PC-3 (cell line): ENCODE results near the gene SETD1A. TPM values are rescaled to one million over a fixed set of nuclear protein-coding genes. Genes with fewer than 3 reads are reported as not detected.

Experiments
- ATAC-seq: fragments of 200-7000 bp; cut with Tn5 transposase; 2 replicates; pipeline ENCODE4 v1.9.1; 2020; ENCODE audit warnings: mild to moderate bottlenecking, moderate library complexity
- BruUV-seq: library from RNA; stranded (reverse); fragments of 400-500 nt; replicated peaks from 2 replicates; lab custom pipeline; 2021; lab: Mats Ljungman, UMichigan
- CTCF ChIA-PET: fragments of 300-600 bp; sonication (Branson Sonifier 250); formaldehyde crosslinking; loops from one replicate; lab custom pipeline; 2022; ENCODE audit warnings: antibody characterized with exemption; lab: Charles Lee
- POLR2A ChIA-PET: fragments of 300-600 bp; sonication (Branson Sonifier 250); formaldehyde crosslinking; loops from one replicate; lab custom pipeline; 2022; ENCODE audit warnings: antibody characterized with exemption; ENCODE audit not compliant: unreplicated experiment; lab: Charles Lee
- DNase-seq: peaks from one replicate; pipeline ENCODE4 v3.0.0-alpha.2; 2015
- H2AFZ ChIP-seq: fragments of 300-600 bp; sonication (generic); 2 replicates; pipeline ENCODE4 v1.6.0; 2016; ENCODE audit warnings: antibody characterized with exemption, low read length
- H3F3A ChIP-seq: fragments of 300-600 bp; sonication (generic); one replicate; pipeline ENCODE4 v1.6.0; 2017; ENCODE audit warnings: antibody characterized with exemption, low read length, control low read depth, mild to moderate bottlenecking; ENCODE audit not compliant: unreplicated experiment
- H3K27ac ChIP-seq: fragments of 300-600 bp; sonication (generic); 2 replicates; pipeline ENCODE4 v1.5.1; 2016; ENCODE audit warnings: mild to moderate bottlenecking, low read length
- H3K27me3 ChIP-seq: fragments of 300-600 bp; sonication (generic); 2 replicates; pipeline ENCODE4 v1.6.1; 2016; ENCODE audit warnings: low read length, mixed read lengths
- H3K36me3 ChIP-seq: fragments of 300-600 bp; sonication (generic); 2 replicates; pipeline ENCODE4 v1.6.1; 2016; ENCODE audit warnings: low read depth, mixed run types, low read length, mixed read lengths
- H3K4me1 ChIP-seq: fragments of 300-600 bp; sonication (generic); 2 replicates; pipeline ENCODE4 v1.5.1; 2016; ENCODE audit warnings: low read length; ENCODE audit not compliant: insufficient read depth
- H3K4me2 ChIP-seq: fragments of 300-600 bp; sonication (generic); 2 replicates; pipeline ENCODE4 v1.6.0; 2016; ENCODE audit warnings: low read length
- H3K4me3 ChIP-seq: fragments of 300-600 bp; sonication (generic); 2 replicates; pipeline ENCODE4 v1.5.1; 2016; ENCODE audit warnings: mild to moderate bottlenecking, low read length, mixed read lengths
- H3K79me2 ChIP-seq: fragments of 300-600 bp; sonication (generic); 2 replicates; pipeline ENCODE4 v1.6.1; 2017; ENCODE audit warnings: low read length, mixed read lengths
- H3K9ac ChIP-seq: fragments of 300-600 bp; sonication (generic); 2 replicates; pipeline ENCODE4 v1.6.0; 2016; ENCODE audit warnings: mild to moderate bottlenecking, low read length
- H3K9me2 ChIP-seq: fragments of 300-600 bp; sonication (generic); replicated peaks from 2 replicates; pipeline ENCODE4 v1.6.1; 2016; ENCODE audit warnings: mixed run types, low read length, mixed read lengths
- H3K9me3 ChIP-seq: fragments of 300-600 bp; sonication (generic); 2 replicates; pipeline ENCODE4 v1.6.1; 2016; ENCODE audit warnings: low read length, mixed read lengths
- H4K20me1 ChIP-seq: fragments of 300-600 bp; sonication (generic); 2 replicates; pipeline ENCODE4 v1.6.1; 2016; ENCODE audit warnings: low read length, mixed read lengths
- CTCF ChIP-seq: fragments of 300-600 bp; sonication (generic); conservative IDR thresholded peaks from 2 replicates; pipeline ENCODE4 v1.5.1; 2017; ENCODE audit warnings: antibody characterized with exemption, low read depth, mild to moderate bottlenecking, low read length
- EZH2 ChIP-seq: fragments of 300-600 bp; sonication (generic); IDR thresholded peaks from one replicate; pipeline ENCODE4 v1.6.1; 2017; ENCODE audit warnings: antibody characterized with exemption, mild to moderate bottlenecking, low read length; ENCODE audit not compliant: unreplicated experiment
- EZH2phosphoT487 ChIP-seq: fragments of 300-600 bp; sonication (generic); IDR thresholded peaks from 2 replicates; pipeline ENCODE4 v1.6.1; 2018; ENCODE audit warnings: mild to moderate bottlenecking, antibody characterized with exemption, low read length, borderline replicate concordance
- intact Hi-C: fragments of 100-400 bp; cut with micrococcal nuclease; formaldehyde crosslinking; loops from 2 replicates; pipeline ENCODE4 v1.9.0; 2023
- total RNA-seq: library from RNA; depleted of rRNA; stranded (reverse); fragments of >200 nt; gene quantifications from 2 replicates; pipeline ENCODE4 v1.2.3, GENCODE V29; 2014

SETD1A gene
- total RNA-seq, 1 experiment from 2014 or later: 7.9 TPM

- CTCF ChIA-PET: no interaction called here
- no peaks in the 10 kb centered on the region; the same call in 1 of the 2 replicates for H3K36me3 ChIP-seq
- POLR2A ChIA-PET: no interaction called here
Observed at GRCh38 chr16:30928390-30928789, 29.2 kb upstream of the SETD1A start.

DNA sequence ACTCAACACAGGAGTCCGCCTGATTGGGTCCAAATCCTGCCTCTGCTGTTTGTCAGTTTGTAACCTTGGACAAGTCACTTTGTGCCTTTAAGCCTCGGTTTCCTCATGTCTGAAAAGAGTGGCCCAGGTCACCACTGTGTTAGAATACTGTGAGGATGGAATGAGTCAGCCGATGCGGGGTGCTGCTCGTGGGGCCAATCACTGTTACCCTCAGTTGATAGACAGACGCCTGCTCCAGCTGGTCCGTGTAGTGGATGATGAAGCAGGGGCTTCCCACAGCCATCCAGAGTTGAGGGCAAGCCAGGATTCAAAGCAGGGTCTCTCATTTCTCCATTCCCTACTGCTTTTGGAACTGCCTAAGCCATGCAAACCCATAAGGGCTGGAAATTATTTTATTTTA is 28.4 kb upstream of the SETD1A start:
- H3K36me3 ChIP-seq: no peaks in the 10 kb centered on the region; the same call in 1 of the 2 replicates
- no peak overlapping the region for H3K9ac ChIP-seq
- no peaks in the 10 kb centered on the region for H3K9me3 ChIP-seq
- H3K27me3 ChIP-seq: no peaks in the 10 kb centered on the region
- H2AFZ ChIP-seq: no peak overlapping the region
- intact Hi-C loops: no loop called here
- no peak overlapping the region for H3K4me2 ChIP-seq
- no peaks in the 10 kb centered on the region for H4K20me1 ChIP-seq
- CTCF ChIA-PET: no interaction called here
- ATAC-seq: no peak
- H3K79me2 ChIP-seq: peaks cover 6% of the 10 kb centered on the region
- no peaks in the 10 kb centered on the region for H3F3A ChIP-seq
- TF ChIP-seq EZH2: no peak
- POLR2A ChIA-PET: no interaction called here
- H3K4me1 ChIP-seq: no peaks in the 10 kb centered on the region
- H3K4me3 ChIP-seq: no peak overlapping the region
- DNase-seq: no peak
- no peak overlapping the region for H3K27ac ChIP-seq
- BruUV-seq: no TSS peak
- no peaks in the 10 kb centered on the region for H3K9me2 ChIP-seq

More at GRCh38 chr16:30928390-30928789, 29.2 kb upstream of the SETD1A start:
- no peak overlapping the region for H3K9ac ChIP-seq
- intact Hi-C loops: no loop called here
- no peaks in the 10 kb centered on the region for H3K9me3 ChIP-seq
- no peaks in the 10 kb centered on the region for H3K9me2 ChIP-seq
- H3K4me1 ChIP-seq: no peaks in the 10 kb centered on the region
- H3K27me3 ChIP-seq: no peaks in the 10 kb centered on the region
- no TSS peak for BruUV-seq
- no peak for TF ChIP-seq CTCF
- TF ChIP-seq EZH2phosphoT487: no peak
- TF ChIP-seq EZH2: no peak
- DNase-seq: no peak
- no peak overlapping the region for H2AFZ ChIP-seq
- H3K4me2 ChIP-seq: no peak overlapping the region
- no peak overlapping the region for H3K27ac ChIP-seq
- no peaks in the 10 kb centered on the region for H4K20me1 ChIP-seq
- no peak for ATAC-seq
- peaks cover 6% of the 10 kb centered on the region for H3K79me2 ChIP-seq
- H3F3A ChIP-seq: no peaks in the 10 kb centered on the region
- H3K4me3 ChIP-seq: no peak overlapping the region

DNA sequence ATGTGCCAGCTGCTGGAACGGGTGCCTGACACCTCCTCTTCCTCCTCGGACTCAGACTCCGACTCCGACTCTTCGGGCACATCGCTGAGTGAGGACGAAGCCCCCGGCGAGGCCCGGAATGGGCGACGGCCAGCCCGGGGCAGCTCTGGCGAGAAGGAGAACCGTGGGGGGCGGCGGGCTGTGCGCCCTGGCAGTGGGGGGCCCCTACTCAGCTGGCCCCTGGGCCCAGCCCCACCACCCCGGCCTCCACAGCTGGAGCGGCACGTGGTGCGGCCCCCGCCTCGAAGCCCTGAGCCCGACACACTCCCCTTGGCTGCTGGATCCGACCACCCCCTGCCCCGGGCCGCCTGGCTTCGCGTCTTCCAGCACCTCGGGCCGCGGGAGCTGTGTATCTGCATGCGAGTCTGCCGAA is 27.4 kb upstream of the SETD1A start:
- ATAC-seq (no peak), DNase-seq (no peak)
- CTCF ChIA-PET: no interaction called here
- Histone ChIP-seq H3K9me3 (no peaks in the 10 kb centered on the region), H3K4me3 (no peak overlapping the region), H3K27ac (no peak overlapping the region), H3K27me3 (no peaks in the 10 kb centered on the region), H3K36me3 (no peaks in the 10 kb centered on the region; the same call in 1 of the 2 replicates), H3K9me2 (no peaks in the 10 kb centered on the region), H3K9ac (no peak overlapping the region), H3K79me2 (no peaks in the 10 kb centered on the region), H3K4me1 (no peaks in the 10 kb centered on the region), H4K20me1 (no peaks in the 10 kb centered on the region), H3F3A (no peaks in the 10 kb centered on the region), H3K4me2 (no peak overlapping the region), H2AFZ (no peak overlapping the region)
- POLR2A ChIA-PET: no interaction called here
- BruUV-seq: no TSS peak
- intact Hi-C loops: no loop called here
- TF ChIP-seq EZH2phosphoT487: no peak
- TF ChIP-seq CTCF: no peak
- TF ChIP-seq EZH2: no peak
